GM12872 (cell line): ENCODE measurements around the gene YTHDC2.

ENCODE experiments used
- TF ChIP-seq, protein P1 (sequence below): IDR thresholded peaks from 3 replicates; pipeline ENCODE4 v1.5.1; 2011; ENCODE audit warnings: low read depth, mild to moderate bottlenecking, low read length, moderate library complexity; ENCODE audit not compliant: insufficient read depth

YTHDC2 gene

GRCh38 chr5:113615708-113616107, 102.2 kb downstream of the YTHDC2 start:
- TF ChIP-seq, protein P1, sequence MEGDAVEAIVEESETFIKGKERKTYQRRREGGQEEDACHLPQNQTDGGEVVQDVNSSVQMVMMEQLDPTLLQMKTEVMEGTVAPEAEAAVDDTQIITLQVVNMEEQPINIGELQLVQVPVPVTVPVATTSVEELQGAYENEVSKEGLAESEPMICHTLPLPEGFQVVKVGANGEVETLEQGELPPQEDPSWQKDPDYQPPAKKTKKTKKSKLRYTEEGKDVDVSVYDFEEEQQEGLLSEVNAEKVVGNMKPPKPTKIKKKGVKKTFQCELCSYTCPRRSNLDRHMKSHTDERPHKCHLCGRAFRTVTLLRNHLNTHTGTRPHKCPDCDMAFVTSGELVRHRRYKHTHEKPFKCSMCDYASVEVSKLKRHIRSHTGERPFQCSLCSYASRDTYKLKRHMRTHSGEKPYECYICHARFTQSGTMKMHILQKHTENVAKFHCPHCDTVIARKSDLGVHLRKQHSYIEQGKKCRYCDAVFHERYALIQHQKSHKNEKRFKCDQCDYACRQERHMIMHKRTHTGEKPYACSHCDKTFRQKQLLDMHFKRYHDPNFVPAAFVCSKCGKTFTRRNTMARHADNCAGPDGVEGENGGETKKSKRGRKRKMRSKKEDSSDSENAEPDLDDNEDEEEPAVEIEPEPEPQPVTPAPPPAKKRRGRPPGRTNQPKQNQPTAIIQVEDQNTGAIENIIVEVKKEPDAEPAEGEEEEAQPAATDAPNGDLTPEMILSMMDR = no peak

- TF ChIP-seq, protein P1 = no peak
Observed at GRCh38 chr5:113617191-113617796, 103.8 kb downstream of the YTHDC2 start.

GRCh38 chr5:113632996-113633395, 119.5 kb downstream of the YTHDC2 start:
- TF ChIP-seq, protein P1 = no peak

- TF ChIP-seq, protein P1 = no peak
Observed at GRCh38 chr5:113634957-113635356, 121.5 kb downstream of the YTHDC2 start.

GRCh38 chr5:113641715-113642114, 128.2 kb downstream of the YTHDC2 start:
- TF ChIP-seq, protein P1 = no peak
